ENCODE data around the gene ARL15.

DNA sequence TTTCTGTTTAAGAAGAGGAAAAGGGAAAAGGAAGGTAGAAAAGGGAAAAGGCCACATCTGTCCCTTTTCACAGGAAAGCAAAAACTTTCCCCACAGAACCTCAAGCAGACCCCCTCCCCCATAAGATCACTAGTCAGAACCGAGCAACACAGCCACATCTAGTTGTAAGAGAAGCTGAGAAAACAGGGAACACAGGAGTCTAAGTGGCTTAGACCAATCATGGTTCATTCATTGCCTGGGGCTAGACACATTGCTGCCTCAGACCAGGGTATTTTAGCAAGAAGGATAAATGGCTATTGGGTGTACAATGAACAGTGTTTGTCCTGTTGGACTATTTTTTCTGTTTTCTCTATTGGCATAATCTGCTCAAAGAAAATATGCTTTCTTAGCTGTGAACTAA, 98.0 kb downstream of the ARL15 start:
- TF ChIP-seq CTCF (IDR thresholded peaks at IDR 0.05) (no peak), POLR2A (IDR thresholded peaks at IDR 0.05) (no peak), POLR2AphosphoS5 (IDR thresholded peaks at IDR 0.05) (no peak), EP300 (IDR thresholded peaks at IDR 0.05) (no peak)

All from upper lobe of left lung (tissue), 4 donors.